Sigmoid colon (tissue), 7 donors: ENCODE results near the gene RUNX2. TPM values are rescaled to one million over a fixed set of nuclear protein-coding genes. Genes with fewer than 3 reads are reported as not detected.

Source experiments
- DNase-seq: peaks from one replicate; pipeline ENCODE4 v3.0.0-alpha.2; 2019
- H3K27ac ChIP-seq, 4 donors: fragments of 200-600 bp; sonication (generic); one replicate each; pipeline ENCODE4 v1.5.1; 2016 to 2019; ENCODE audit warnings: mild to moderate bottlenecking in 1 of 4
- H3K27me3 ChIP-seq, 3 donors: fragments of 200-600 bp; sonication (generic); one replicate each; pipeline ENCODE4 v1.5.1; 2019; ENCODE audit warnings: mild to moderate bottlenecking in 1 of 3
- H3K36me3 ChIP-seq, 4 donors: fragments of 200-600 bp; sonication (generic); one replicate each; pipeline ENCODE4 v1.5.1; 2016 to 2019
- H3K4me1 ChIP-seq, 4 donors: fragments of 200-600 bp; sonication (generic); one replicate each; pipeline ENCODE4 v1.5.1; 2017 to 2019
- H3K4me3 ChIP-seq, 4 donors: fragments of 200-600 bp; sonication (generic); one replicate each; pipeline ENCODE4 v1.5.1; 2017 to 2019; ENCODE audit warnings: mild to moderate bottlenecking in 2 of 4, moderate library complexity in 1 of 4
- H3K9me3 ChIP-seq, 4 donors: fragments of 200-600 bp in 3 of 4; sonication (generic) in 3 of 4; one replicate each; pipeline versions ENCODE4 v1.5.1 to v1.6.1; 2013 to 2019
- CTCF ChIP-seq, 4 experiments: fragments of 450-650 bp in 3 of 4; fragments of 200-600 bp in 1 of 4; IDR thresholded peaks; one replicate each; pipeline ENCODE4 v1.5.1; 2016 to 2019; ENCODE audit warnings: antibody characterized with exemption in 4 of 4, mild to moderate bottlenecking in 3 of 4, moderate library complexity in 2 of 4
- EP300 ChIP-seq, 4 donors: sonication (generic); formaldehyde crosslinking; IDR thresholded peaks; one replicate each; pipeline ENCODE4 v1.6.1; 2017; ENCODE audit warnings: antibody characterized with exemption in 4 of 4
- POLR2A ChIP-seq, 2 donors: fragments of 450-650 bp; IDR thresholded peaks; one replicate each; pipeline ENCODE4 v1.6.1; 2016; ENCODE audit warnings: antibody characterized with exemption in 2 of 2, mild to moderate bottlenecking in 2 of 2, moderate library complexity in 2 of 2
- POLR2AphosphoS5 ChIP-seq, 4 donors: sonication (generic); formaldehyde crosslinking; IDR thresholded peaks; one replicate each; pipeline ENCODE4 v1.6.1; 2017; ENCODE audit warnings: antibody characterized with exemption in 4 of 4
- WGBS, 2 donors: extraction: QIAGEN DNeasy Blood & Tissue Kit; methylation state at CpG; one replicate each; pipeline ENCODE4 v1.1.7; 2013; 5-methylcytosine and 5-hydroxymethylcytosine counted together
- intact Hi-C: fragments of 100-400 bp; cut with DNase I; formaldehyde crosslinking; loops from one replicate; pipeline ENCODE4 v1.15.1; 2023
- polyA plus RNA-seq, 3 donors: library from polyadenylated mRNA; stranded (reverse); fragments of 200-250 nt; gene quantifications; one replicate each; pipeline ENCODE4 v1.2.3, GENCODE V29; 2013
- total RNA-seq, 4 donors: library from RNA; depleted of rRNA; stranded (reverse); fragments of >200 nt; gene quantifications; one replicate each; pipeline ENCODE4 v1.1.0, GENCODE V29; 2016
- donor health status: healthy with polysubstance abuse.
- donor health status: Bipolar disorder and iron deficiency.
- donor health status: healthy.

Gene RUNX2
- total and polyA plus RNA-seq, 7 donors: 0.92 to 4.7 (median 2.9) TPM

DNA sequence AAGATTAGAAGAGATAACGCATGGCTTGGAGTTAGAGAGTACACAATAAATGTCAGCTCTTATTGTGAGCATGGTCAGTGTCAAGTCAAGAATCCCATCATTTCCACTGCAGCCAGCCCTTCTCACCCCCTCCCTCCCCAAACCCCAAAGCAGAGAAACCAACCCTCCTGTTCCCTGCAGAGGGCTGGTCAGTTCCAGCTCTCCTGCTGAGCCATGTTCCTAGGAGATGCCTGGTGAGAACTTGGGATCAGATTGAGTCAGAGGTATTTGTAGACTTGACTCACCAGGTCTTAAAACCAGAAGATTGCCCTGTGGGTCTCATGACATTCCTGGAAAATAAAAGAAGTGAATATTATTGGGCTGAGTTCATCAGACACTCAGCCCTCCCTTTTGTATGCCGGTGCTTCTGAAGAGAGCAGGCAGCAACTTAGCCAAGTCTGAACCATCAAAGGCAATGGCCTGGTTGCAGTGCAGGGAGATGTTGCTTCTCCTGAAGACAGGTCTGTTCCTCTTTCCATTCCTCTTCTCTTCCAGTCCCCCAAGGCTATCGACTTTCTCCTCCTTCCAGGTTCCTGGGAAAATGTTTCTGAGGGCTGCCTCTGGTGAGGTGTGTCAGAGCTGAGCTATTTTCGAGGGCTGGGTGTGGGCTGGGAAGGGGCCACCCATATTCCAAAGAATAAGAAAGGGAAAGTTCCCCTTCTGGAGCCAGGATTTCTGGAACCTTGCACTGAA, 327.8 kb downstream of the RUNX2 start:
- H3K4me3 ChIP-seq: no peak overlapping the region
- peaks cover 0 to 18% (median 10%) of the 10 kb centered on the region in 4 donors for H3K4me1 ChIP-seq
- no peaks in the 10 kb centered on the region for H3K9me3 ChIP-seq
- no peaks in the 10 kb centered on the region for H3K36me3 ChIP-seq
- peak overlapping the region in 3 of 4 donors; percentile 57 to 69 (median 67) for H3K27ac ChIP-seq
- 84 to 87% methylated on average over 4 of the region's 4 CpGs for WGBS, 2 donors
- DNase-seq: no peak
- H3K27me3 ChIP-seq: no peaks in the 10 kb centered on the region
- intact Hi-C loops: loop anchor here (5.0 kb wide), 1 partner anchor 64 kb away; no protein-coding TSS in a partner anchor
- TF ChIP-seq POLR2AphosphoS5 (IDR thresholded peaks at IDR 0.05) (peak; percentile 20 to 72 (median 65)), CTCF (IDR thresholded peaks at IDR 0.05) (no peak), EP300 (IDR thresholded peaks at IDR 0.05) (peak in 2 of 4 donors; percentile 43 to 74), POLR2A (IDR thresholded peaks at IDR 0.05) (no peak)

DNA sequence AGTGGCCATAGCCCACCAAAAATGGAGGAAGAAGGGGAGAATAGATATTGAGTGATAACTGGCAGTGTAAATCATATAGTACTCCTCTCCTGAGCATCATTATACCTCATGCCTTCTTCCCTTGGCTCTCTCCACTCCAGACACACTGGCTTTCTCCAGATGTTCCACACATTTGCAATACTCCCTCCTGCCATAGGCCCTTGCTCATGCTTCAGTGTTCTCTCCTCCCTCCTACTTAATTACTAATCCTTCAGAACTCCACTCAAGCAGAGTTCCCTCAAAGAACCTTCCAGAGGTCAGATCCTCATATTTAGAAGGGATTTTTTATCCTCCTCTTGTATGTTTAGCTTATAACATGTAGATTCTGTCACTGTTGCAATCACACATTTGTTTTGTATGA, 329.1 kb downstream of the RUNX2 start:
- DNase-seq: no peak
- H3K9me3 ChIP-seq: no peaks in the 10 kb centered on the region
- H3K4me3 ChIP-seq: no peak overlapping the region
- no peaks in the 10 kb centered on the region for H3K36me3 ChIP-seq
- H3K27ac ChIP-seq: no peak overlapping the region
- no peak for TF ChIP-seq EP300 (IDR thresholded peaks at IDR 0.05)
- intact Hi-C loops: loop anchor here (5.0 kb wide), 1 partner anchor 65 kb away; no protein-coding TSS in a partner anchor
- H3K27me3 ChIP-seq: no peaks in the 10 kb centered on the region
- peaks cover 0 to 16% (median 10%) of the 10 kb centered on the region in 4 donors for H3K4me1 ChIP-seq

- no peak overlapping the region for H3K27ac ChIP-seq
- peaks cover 0 to 15% (median 12%) of the 10 kb centered on the region in 4 donors for H3K4me1 ChIP-seq
- TF ChIP-seq EP300 (IDR thresholded peaks at IDR 0.05) (no peak), CTCF (IDR thresholded peaks at IDR 0.05) (no peak), POLR2A (IDR thresholded peaks at IDR 0.05) (no peak), POLR2AphosphoS5 (IDR thresholded peaks at IDR 0.05) (no peak)
- intact Hi-C loops: loop anchor here (5.0 kb wide), 1 partner anchor 66 kb away; no protein-coding TSS in a partner anchor
- DNase-seq: no peak
- no peaks in the 10 kb centered on the region for H3K36me3 ChIP-seq
- peaks cover 0 to 6% (median 0%) of the 10 kb centered on the region in 3 donors for H3K27me3 ChIP-seq
- H3K4me3 ChIP-seq: no peak overlapping the region
- WGBS, 2 donors: 96% methylated on average over 1 of the region's 1 CpG
- H3K9me3 ChIP-seq: no peaks in the 10 kb centered on the region
These were observed 330.3 kb downstream of the RUNX2 start for GRCh38 chr6:45658400-45658799.

- Histone ChIP-seq H3K4me1 (peaks cover 0 to 21% (median 18%) of the 10 kb centered on the region in 4 donors), H3K36me3 (no peaks in the 10 kb centered on the region), H3K27me3 (peaks cover 0 to 11% (median 0%) of the 10 kb centered on the region in 3 donors), H3K4me3 (no peak overlapping the region), H3K27ac (no peak overlapping the region), H3K9me3 (no peaks in the 10 kb centered on the region)
- 65 to 87% methylated on average over 5 of the region's 5 CpGs for WGBS, 2 donors
- TF ChIP-seq POLR2AphosphoS5 (IDR thresholded peaks at IDR 0.05) (no peak), CTCF (IDR thresholded peaks at IDR 0.05) (no peak), EP300 (IDR thresholded peaks at IDR 0.05) (no peak), POLR2A (IDR thresholded peaks at IDR 0.05) (no peak)
- DNase-seq: no peak
- intact Hi-C loops: loop anchor here (5.0 kb wide), 1 partner anchor 67 kb away; no protein-coding TSS in a partner anchor
These were observed 330.8 kb downstream of the RUNX2 start for GRCh38 chr6:45658958-45659357.

DNA sequence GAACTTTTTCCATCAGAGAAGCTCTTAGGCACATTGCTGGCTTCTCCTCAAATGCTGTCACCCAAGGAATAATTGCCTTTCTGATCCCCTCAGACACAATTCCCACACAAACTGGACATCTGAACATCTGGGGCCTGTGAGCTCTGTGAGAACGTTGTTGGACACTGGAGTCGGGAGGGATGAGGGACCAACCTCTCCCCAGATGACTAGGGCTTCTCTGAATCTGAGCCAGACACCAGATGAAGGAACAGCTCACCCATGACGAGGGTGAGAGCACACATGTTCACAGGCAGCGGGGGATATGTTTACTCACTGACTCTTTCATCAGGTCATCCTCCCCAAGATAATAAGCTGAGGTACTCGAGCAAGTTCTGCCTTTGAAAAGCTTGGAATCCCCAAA, 333.5 kb downstream of the RUNX2 start:
- 76 to 84% methylated on average over 5 of the region's 5 CpGs for WGBS, 2 donors
- TF ChIP-seq POLR2AphosphoS5 (IDR thresholded peaks at IDR 0.05) (no peak), EP300 (IDR thresholded peaks at IDR 0.05) (no peak), CTCF (IDR thresholded peaks at IDR 0.05) (no peak), POLR2A (IDR thresholded peaks at IDR 0.05) (no peak)
- Histone ChIP-seq H3K27me3 (peaks cover 0 to 11% (median 0%) of the 10 kb centered on the region in 3 donors), H3K4me3 (no peak overlapping the region), H3K27ac (no peak overlapping the region), H3K4me1 (peaks cover 0 to 14% (median 12%) of the 10 kb centered on the region in 4 donors), H3K9me3 (no peaks in the 10 kb centered on the region), H3K36me3 (no peaks in the 10 kb centered on the region)
- intact Hi-C loops: loop anchor here (5.0 kb wide), 1 partner anchor 239 kb away; no protein-coding TSS in a partner anchor
- DNase-seq: no peak
